KMS-11 (cell line): ENCODE data around the gene TOX2.

ENCODE experiments used
- H2AFZ ChIP-seq: fragments of 200-600 bp; sonication (generic); 2 replicates; pipeline ENCODE4 v1.6.1; 2016; ENCODE audit warnings: antibody characterized with exemption, mixed run types, low read depth
- H3K27ac ChIP-seq: fragments of 200-600 bp; sonication (generic); 2 replicates; pipeline ENCODE4 v1.6.1; 2016; ENCODE audit warnings: mild to moderate bottlenecking, mixed run types
- H3K27me3 ChIP-seq: fragments of 200-600 bp; sonication (generic); 2 replicates; pipeline ENCODE4 v1.6.1; 2017; ENCODE audit warnings: mild to moderate bottlenecking, low read depth, mixed run types, moderate library complexity; ENCODE audit not compliant: insufficient read depth
- H3K36me3 ChIP-seq: fragments of 200-600 bp; sonication (generic); 2 replicates; pipeline ENCODE4 v1.6.1; 2017; ENCODE audit warnings: mild to moderate bottlenecking, mixed run types; ENCODE audit not compliant: insufficient read depth
- H3K4me1 ChIP-seq: fragments of 200-600 bp; sonication (generic); 2 replicates; pipeline ENCODE4 v1.6.1; 2016; ENCODE audit warnings: mild to moderate bottlenecking, low read depth, mixed run types; ENCODE audit not compliant: poor library complexity, severe bottlenecking
- H3K4me2 ChIP-seq: fragments of 200-600 bp; sonication (generic); 2 replicates; pipeline ENCODE4 v1.7.0; 2016; ENCODE audit warnings: mild to moderate bottlenecking, mixed run types
- H3K4me3 ChIP-seq: fragments of 200-600 bp; sonication (generic); IDR thresholded peaks from 2 replicates; pipeline ENCODE4 v1.6.1; 2017; ENCODE audit warnings: low read depth, low read length, mixed read lengths; ENCODE audit not compliant: insufficient read depth
- H3K79me2 ChIP-seq: fragments of 200-600 bp; sonication (generic); 2 replicates; pipeline ENCODE4 v1.6.1; 2016; ENCODE audit warnings: low read depth, mixed run types; ENCODE audit not compliant: insufficient read depth
- H3K9ac ChIP-seq: fragments of 200-600 bp; sonication (generic); 2 replicates; pipeline ENCODE4 v1.6.1; 2016; ENCODE audit warnings: mild to moderate bottlenecking, mixed run types
- H4K20me1 ChIP-seq: fragments of 200-600 bp; sonication (generic); 2 replicates; pipeline ENCODE4 v1.6.1; 2016; ENCODE audit warnings: mild to moderate bottlenecking, mixed run types; ENCODE audit not compliant: insufficient read depth
- TF ChIP-seq, protein P1 (sequence below): fragments of 200-600 bp; sonication (generic); conservative IDR thresholded peaks from 2 replicates; pipeline ENCODE4 v1.6.1; 2017; ENCODE audit warnings: low read depth, mild to moderate bottlenecking, antibody characterized with exemption, low read length, moderate library complexity, mixed read lengths

Gene TOX2

DNA sequence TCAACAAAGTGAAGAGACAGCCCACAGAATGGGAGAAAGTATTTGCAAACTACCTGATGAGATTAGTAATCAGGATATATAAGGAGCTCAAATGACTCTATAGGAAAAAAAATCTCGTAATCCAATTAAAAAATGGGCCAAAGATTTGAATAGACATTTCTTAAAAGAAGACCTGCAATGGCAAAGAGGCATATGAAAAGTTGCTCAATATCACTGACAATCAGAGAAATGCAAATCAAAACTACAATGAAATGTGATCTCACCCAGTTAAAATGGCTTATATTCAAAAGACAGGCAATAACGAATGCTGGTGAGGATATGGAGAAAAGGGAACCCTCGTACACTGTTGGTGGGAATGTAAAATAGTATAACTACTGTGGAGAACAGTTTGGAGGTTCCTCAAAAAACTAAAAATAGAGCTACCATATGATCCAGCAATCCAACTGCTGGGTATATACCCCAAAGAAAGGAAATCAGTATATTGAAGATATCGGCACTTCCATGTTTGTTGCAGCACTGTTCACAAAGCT, 65.0 kb downstream of the TOX2 start:
- Histone ChIP-seq H2AFZ (no peak overlapping the region), H3K27ac (no peak overlapping the region), H4K20me1 (no peaks in the 10 kb centered on the region)

DNA sequence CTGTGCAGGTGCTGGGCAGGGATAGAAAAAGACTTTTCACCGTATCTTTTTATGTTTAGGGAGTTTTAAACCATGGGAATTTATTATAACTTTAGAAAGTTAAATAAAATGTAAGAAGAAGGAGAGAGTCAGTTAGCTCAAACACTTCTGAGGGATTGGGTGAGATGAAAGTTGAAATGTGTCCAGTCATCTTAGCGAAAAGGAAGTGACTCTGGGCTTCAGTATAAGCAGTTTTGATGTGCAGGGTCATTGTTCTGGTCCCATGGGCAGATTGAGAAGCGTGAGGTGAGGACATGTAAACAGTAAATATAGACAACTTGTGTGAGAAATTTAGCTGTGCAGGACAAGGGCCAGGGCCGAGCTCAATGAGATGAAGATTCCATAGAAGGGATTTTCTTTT, 66.9 kb downstream of the TOX2 start:
- TF ChIP-seq, protein P1, sequence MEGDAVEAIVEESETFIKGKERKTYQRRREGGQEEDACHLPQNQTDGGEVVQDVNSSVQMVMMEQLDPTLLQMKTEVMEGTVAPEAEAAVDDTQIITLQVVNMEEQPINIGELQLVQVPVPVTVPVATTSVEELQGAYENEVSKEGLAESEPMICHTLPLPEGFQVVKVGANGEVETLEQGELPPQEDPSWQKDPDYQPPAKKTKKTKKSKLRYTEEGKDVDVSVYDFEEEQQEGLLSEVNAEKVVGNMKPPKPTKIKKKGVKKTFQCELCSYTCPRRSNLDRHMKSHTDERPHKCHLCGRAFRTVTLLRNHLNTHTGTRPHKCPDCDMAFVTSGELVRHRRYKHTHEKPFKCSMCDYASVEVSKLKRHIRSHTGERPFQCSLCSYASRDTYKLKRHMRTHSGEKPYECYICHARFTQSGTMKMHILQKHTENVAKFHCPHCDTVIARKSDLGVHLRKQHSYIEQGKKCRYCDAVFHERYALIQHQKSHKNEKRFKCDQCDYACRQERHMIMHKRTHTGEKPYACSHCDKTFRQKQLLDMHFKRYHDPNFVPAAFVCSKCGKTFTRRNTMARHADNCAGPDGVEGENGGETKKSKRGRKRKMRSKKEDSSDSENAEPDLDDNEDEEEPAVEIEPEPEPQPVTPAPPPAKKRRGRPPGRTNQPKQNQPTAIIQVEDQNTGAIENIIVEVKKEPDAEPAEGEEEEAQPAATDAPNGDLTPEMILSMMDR: no peak
- H4K20me1 ChIP-seq: no peaks in the 10 kb centered on the region
- H3K4me2 ChIP-seq: no peak overlapping the region
- peaks cover 74% of the 10 kb centered on the region for H3K4me1 ChIP-seq
- H3K36me3 ChIP-seq: no peaks in the 10 kb centered on the region
- H3K4me3 ChIP-seq: no peak overlapping the region
- no peak overlapping the region for H3K27ac ChIP-seq
- H3K27me3 ChIP-seq: no peaks in the 10 kb centered on the region
- H2AFZ ChIP-seq: no peak overlapping the region
- no peak overlapping the region for H3K9ac ChIP-seq
- H3K79me2 ChIP-seq: no peaks in the 10 kb centered on the region; the same call in 1 of the 2 replicates

More for the DNA sequence above, 65.0 kb downstream of the TOX2 start:
- Histone ChIP-seq H3K27me3 (no peaks in the 10 kb centered on the region), H3K4me2 (no peak overlapping the region), H3K4me3 (no peak overlapping the region), H3K9ac (no peak overlapping the region), H3K36me3 (no peaks in the 10 kb centered on the region), H3K79me2 (no peaks in the 10 kb centered on the region; the same call in 1 of the 2 replicates), H3K4me1 (peaks cover 76% of the 10 kb centered on the region)
- TF ChIP-seq, protein P1: no peak

DNA sequence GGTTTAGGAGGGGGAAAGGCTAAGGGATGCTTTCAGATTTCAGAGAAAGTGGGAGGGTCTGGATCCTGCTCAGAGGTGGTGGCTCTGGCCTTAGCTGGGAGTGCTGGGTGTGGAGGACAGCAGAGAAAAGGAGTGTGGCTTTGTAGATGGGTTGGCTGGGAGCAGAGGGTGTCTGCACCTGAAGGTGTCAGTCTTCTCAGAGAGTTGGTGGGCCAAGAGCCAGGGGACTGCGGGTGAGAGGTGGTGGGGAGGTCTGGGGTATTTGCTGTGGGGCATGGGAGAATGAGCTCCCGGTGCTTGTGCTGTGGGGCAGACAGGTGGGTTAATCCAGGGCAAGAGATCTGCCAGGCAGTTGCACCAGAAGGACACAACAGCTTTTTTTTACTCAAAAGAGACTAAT, 67.4 kb downstream of the TOX2 start:
- no peak overlapping the region for H3K9ac ChIP-seq
- H4K20me1 ChIP-seq: no peaks in the 10 kb centered on the region
- no peak overlapping the region for H3K4me3 ChIP-seq
- no peaks in the 10 kb centered on the region for H3K27me3 ChIP-seq
- no peak overlapping the region for H3K27ac ChIP-seq
- no peak overlapping the region for H2AFZ ChIP-seq
- TF ChIP-seq, protein P1: no peak
- H3K79me2 ChIP-seq: peaks cover 4% of the 10 kb centered on the region
- no peak overlapping the region for H3K4me2 ChIP-seq
- H3K36me3 ChIP-seq: no peaks in the 10 kb centered on the region
- H3K4me1 ChIP-seq: peaks cover 74% of the 10 kb centered on the region

DNA sequence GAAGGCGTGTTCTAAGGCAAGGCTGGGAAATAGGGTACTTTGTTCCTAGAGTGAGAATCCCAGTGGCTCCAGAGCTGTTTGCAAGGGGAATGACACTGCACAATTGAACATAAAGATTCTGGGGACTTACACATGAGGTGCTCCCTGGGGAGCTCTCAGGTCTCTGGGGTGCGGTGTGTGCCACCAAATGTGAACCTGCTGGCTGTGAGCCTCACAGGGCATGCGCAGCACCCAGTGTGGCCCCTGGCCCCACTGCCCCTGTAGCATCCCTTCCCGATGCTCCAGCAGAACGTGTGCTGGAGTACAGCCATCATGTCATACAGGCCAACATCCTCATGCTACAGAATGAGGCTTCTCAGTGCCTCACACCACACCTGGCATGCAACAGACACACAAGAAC, 68.2 kb downstream of the TOX2 start:
- Histone ChIP-seq H3K36me3 (no peaks in the 10 kb centered on the region), H3K4me3 (no peak overlapping the region), H3K4me1 (peaks cover 74% of the 10 kb centered on the region), H2AFZ (no peak overlapping the region), H3K9ac (no peak overlapping the region), H3K4me2 (no peak overlapping the region), H3K27ac (no peak overlapping the region), H4K20me1 (no peaks in the 10 kb centered on the region), H3K27me3 (no peaks in the 10 kb centered on the region), H3K79me2 (peaks cover 8% of the 10 kb centered on the region)
- TF ChIP-seq, protein P1: no peak
